NCI-H82 treated with DMSO at 0.1 percent for 48 hours (cell line): Measurements from ENCODE around the gene OR13C2.
"Not testable (repeated sequence)": the region's sequence is repeated elsewhere in the genome, so short reads cannot be mapped to it uniquely, and the experiment has no call there.

Source experiments
- DNase-seq: peaks from one replicate; lab custom pipeline; 2025; ENCODE audit not compliant: unreplicated experiment; lab: John Stamatoyannopoulos, UW

The OR13C2 gene

GRCh38 chr9:104605527-104605926, at the start of gene OR13C2:
TSS of gene OR13C2 (minus strand) at chr9:104605627. CDS start at chr9:104605627, 0 bp downstream.
- not testable (repeated sequence) for DNase-seq

- no peak for DNase-seq
Measured at GRCh38 chr9:104635456-104635855, 30.0 kb upstream of the OR13C2 start.

- no peak for DNase-seq
Measured at GRCh38 chr9:104633976-104634520, 28.6 kb upstream of the OR13C2 start.

- not testable (repeated sequence) for DNase-seq
Measured at GRCh38 chr9:104625964-104626363, 20.5 kb upstream of the OR13C2 start.

- no peak for DNase-seq
Measured at GRCh38 chr9:104618104-104618503, 12.7 kb upstream of the OR13C2 start, which contains the start of gene OR13C9. TSS of gene OR13C9 (minus strand) at chr9:104618204. CDS start at chr9:104618204, 0 bp downstream.

- DNase-seq: no peak
Measured at GRCh38 chr9:104617418-104617817, 12.0 kb upstream of the OR13C2 start.

- no peak for DNase-seq
Measured at GRCh38 chr9:104611213-104611612, 5.8 kb upstream of the OR13C2 start.

GRCh38 chr9:104608336-104608735, 2.9 kb upstream of the OR13C2 start:
- DNase-seq: no peak

GRCh38 chr9:104606152-104606551, 725 bp upstream of the OR13C2 start:
- DNase-seq: no peak

GRCh38 chr9:104604801-104605200, 626 bp downstream of the OR13C2 start:
- no peak for DNase-seq

- not testable (repeated sequence) for DNase-seq
Measured at GRCh38 chr9:104599313-104599712, 6.1 kb downstream of the OR13C2 start, which contains the start of gene OR13C5. TSS of gene OR13C5 (minus strand) at chr9:104599413. CDS start at chr9:104599413, 0 bp downstream.

GRCh38 chr9:104598749-104599148, 6.7 kb downstream of the OR13C2 start:
- DNase-seq: not testable (repeated sequence)

- no peak for DNase-seq
Measured at GRCh38 chr9:104589626-104590025, 15.8 kb downstream of the OR13C2 start.

- no peak for DNase-seq
Measured at GRCh38 chr9:104586496-104587180, 18.8 kb downstream of the OR13C2 start.

- DNase-seq: no peak
Measured at GRCh38 chr9:104580562-104580961, 24.9 kb downstream of the OR13C2 start.

GRCh38 chr9:104577263-104577662, 28.2 kb downstream of the OR13C2 start:
- no peak for DNase-seq

GRCh38 chr9:104575456-104575855, 30.0 kb downstream of the OR13C2 start:
- DNase-seq: no peak

GRCh38 chr9:104572612-104573011, 32.8 kb downstream of the OR13C2 start:
- no peak for DNase-seq

GRCh38 chr9:104568868-104569267, 36.6 kb downstream of the OR13C2 start, which contains the start of gene OR13C8:
TSS of gene OR13C8 (plus strand) at chr9:104569168. CDS start at chr9:104569168, 0 bp downstream.
- no peak for DNase-seq

GRCh38 chr9:104564358-104564757, 41.1 kb downstream of the OR13C2 start:
- DNase-seq: no peak

- DNase-seq: no peak
Measured at GRCh38 chr9:104556830-104557634, 48.4 kb downstream of the OR13C2 start.

- no peak for DNase-seq
Measured at GRCh38 chr9:104555521-104555920, 49.9 kb downstream of the OR13C2 start.
